Chondrocyte (in vitro differentiated cells): ENCODE data around the gene ANKRD11. TPM values are rescaled to one million over a fixed set of nuclear protein-coding genes. Genes with fewer than 3 reads are reported as not detected.

Experiments
- DNase-seq: peaks from one replicate; pipeline ENCODE4 v3.0.0; 2021; ENCODE audit warnings: mixed read lengths, low spot score
- H3K27ac Mint-ChIP-seq: one replicate; pipeline ENCODE4 v1.8.0; 2021; ENCODE audit warnings: mild to moderate bottlenecking, moderate library complexity, mixed read lengths; ENCODE audit not compliant: unreplicated experiment
- H3K27me3 Mint-ChIP-seq: 2 replicates; pipeline ENCODE4 v1.8.0; 2021; ENCODE audit warnings: low read depth, mixed read lengths
- H3K36me3 Mint-ChIP-seq: 2 replicates; pipeline ENCODE4 v1.8.0; 2021; ENCODE audit warnings: low read depth, mixed read lengths
- H3K4me1 Mint-ChIP-seq: 2 replicates; pipeline ENCODE4 v1.8.0; 2021; ENCODE audit warnings: low read depth, mild to moderate bottlenecking, mixed read lengths
- H3K4me3 Mint-ChIP-seq: one replicate; pipeline ENCODE4 v1.8.0; 2021; ENCODE audit warnings: mild to moderate bottlenecking, moderate library complexity, mixed read lengths; ENCODE audit not compliant: unreplicated experiment
- H3K9me3 Mint-ChIP-seq: 2 replicates; pipeline ENCODE4 v1.8.0; 2021; ENCODE audit warnings: low read depth, mixed read lengths
- total RNA-seq: library from RNA; stranded (reverse); gene quantifications from 3 replicates; pipeline ENCODE4 v1.2.1, GENCODE V29; 2021
- TF ChIP-seq, protein P1 (sequence below): fragments of 200-600 bp; sonication (generic); IDR thresholded peaks from 2 replicates; pipeline ENCODE4 v1.5.0; 2021; ENCODE audit warnings: antibody characterized with exemption, mild to moderate bottlenecking, moderate library complexity

The ANKRD11 gene
- total RNA-seq, 1 donor from 2014 or later: 180 TPM

GRCh38 chr16:89534252-89534756, 43.9 kb upstream of the ANKRD11 start:
- no peak overlapping the region for H3K27ac Mint-ChIP-seq
- DNase-seq: no peak
- TF ChIP-seq, protein P1, sequence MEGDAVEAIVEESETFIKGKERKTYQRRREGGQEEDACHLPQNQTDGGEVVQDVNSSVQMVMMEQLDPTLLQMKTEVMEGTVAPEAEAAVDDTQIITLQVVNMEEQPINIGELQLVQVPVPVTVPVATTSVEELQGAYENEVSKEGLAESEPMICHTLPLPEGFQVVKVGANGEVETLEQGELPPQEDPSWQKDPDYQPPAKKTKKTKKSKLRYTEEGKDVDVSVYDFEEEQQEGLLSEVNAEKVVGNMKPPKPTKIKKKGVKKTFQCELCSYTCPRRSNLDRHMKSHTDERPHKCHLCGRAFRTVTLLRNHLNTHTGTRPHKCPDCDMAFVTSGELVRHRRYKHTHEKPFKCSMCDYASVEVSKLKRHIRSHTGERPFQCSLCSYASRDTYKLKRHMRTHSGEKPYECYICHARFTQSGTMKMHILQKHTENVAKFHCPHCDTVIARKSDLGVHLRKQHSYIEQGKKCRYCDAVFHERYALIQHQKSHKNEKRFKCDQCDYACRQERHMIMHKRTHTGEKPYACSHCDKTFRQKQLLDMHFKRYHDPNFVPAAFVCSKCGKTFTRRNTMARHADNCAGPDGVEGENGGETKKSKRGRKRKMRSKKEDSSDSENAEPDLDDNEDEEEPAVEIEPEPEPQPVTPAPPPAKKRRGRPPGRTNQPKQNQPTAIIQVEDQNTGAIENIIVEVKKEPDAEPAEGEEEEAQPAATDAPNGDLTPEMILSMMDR: no peak
- H3K36me3 Mint-ChIP-seq: peaks cover 33% of the 10 kb centered on the region
- H3K4me3 Mint-ChIP-seq: no peak overlapping the region
- no peaks in the 10 kb centered on the region for H3K4me1 Mint-ChIP-seq
- no peaks in the 10 kb centered on the region for H3K27me3 Mint-ChIP-seq
- H3K9me3 Mint-ChIP-seq: no peaks in the 10 kb centered on the region

DNA sequence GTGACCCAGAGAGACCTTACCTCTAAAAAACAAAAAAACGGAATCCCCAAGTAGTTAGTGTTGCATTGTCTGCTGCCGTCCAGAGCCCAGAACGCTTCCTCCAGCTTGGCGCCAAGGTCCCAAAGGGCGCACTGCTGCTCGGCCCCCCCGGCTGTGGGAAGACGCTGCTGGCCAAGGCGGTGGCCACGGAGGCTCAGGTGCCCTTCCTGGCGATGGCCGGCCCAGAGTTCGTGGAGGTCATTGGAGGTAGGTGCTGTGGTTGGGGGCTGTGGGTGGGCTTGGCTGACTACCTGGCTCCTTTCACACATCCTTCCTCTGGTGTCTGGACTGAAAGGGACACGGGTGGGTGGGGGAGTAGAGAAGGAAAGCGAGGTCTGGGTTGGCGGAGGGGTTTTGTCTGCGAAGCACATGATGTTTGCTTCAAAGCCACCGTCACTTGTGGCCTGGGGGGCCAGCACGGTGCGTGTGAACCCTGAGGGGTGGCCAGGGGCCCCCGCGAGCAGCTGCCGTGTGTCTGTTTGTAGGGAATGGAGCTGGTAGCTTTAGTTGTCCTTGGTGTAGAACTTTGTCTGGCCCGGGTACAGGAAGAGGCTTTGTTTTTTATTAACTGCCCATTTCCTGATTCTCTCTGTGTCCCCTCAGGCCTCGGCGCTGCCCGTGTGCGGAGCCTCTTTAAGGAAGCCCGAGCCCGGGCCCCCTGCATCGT, 41.6 kb upstream of the ANKRD11 start:
- DNase-seq: no peak
- Mint-ChIP-seq H3K27me3 (no peaks in the 10 kb centered on the region), H3K36me3 (peaks cover 43% of the 10 kb centered on the region), H3K4me1 (no peaks in the 10 kb centered on the region), H3K4me3 (no peak overlapping the region), H3K27ac (no peak overlapping the region), H3K9me3 (no peaks in the 10 kb centered on the region)
- TF ChIP-seq, protein P1: no peak

- no peak overlapping the region for H3K27ac Mint-ChIP-seq
- H3K9me3 Mint-ChIP-seq: no peaks in the 10 kb centered on the region
- TF ChIP-seq, protein P1: no peak
- no peaks in the 10 kb centered on the region for H3K27me3 Mint-ChIP-seq
- no peaks in the 10 kb centered on the region for H3K4me1 Mint-ChIP-seq
- no peak for DNase-seq
- H3K36me3 Mint-ChIP-seq: peaks cover 46% of the 10 kb centered on the region
- no peak overlapping the region for H3K4me3 Mint-ChIP-seq
Measured at GRCh38 chr16:89530401-89531381, 40.3 kb upstream of the ANKRD11 start.

DNA sequence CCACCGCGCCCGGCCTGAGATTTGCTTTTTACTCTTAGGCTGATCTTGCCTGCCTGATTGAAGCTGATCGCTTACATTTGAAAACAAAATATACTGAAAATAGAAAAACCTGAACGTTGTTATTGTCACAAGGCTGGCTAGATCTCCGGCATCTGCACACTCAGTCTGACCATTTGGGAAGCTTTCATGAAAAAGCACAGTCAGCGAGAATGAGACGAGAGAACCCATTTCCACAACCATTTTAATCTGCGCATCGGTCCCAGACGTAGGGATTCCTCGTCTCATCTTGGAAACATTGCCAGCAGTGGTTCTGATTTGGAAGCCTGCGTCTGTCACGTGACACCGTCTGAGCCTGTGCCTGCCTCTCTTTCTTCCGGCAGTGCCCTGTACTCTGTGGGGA, 38.7 kb upstream of the ANKRD11 start:
- DNase-seq: no peak
- Mint-ChIP-seq H3K4me1 (no peaks in the 10 kb centered on the region), H3K27ac (no peak overlapping the region), H3K27me3 (no peaks in the 10 kb centered on the region), H3K4me3 (no peak overlapping the region), H3K36me3 (peaks cover 46% of the 10 kb centered on the region), H3K9me3 (no peaks in the 10 kb centered on the region)
- TF ChIP-seq, protein P1: no peak
